ENCODE measurements around the gene SYT1.

DNA sequence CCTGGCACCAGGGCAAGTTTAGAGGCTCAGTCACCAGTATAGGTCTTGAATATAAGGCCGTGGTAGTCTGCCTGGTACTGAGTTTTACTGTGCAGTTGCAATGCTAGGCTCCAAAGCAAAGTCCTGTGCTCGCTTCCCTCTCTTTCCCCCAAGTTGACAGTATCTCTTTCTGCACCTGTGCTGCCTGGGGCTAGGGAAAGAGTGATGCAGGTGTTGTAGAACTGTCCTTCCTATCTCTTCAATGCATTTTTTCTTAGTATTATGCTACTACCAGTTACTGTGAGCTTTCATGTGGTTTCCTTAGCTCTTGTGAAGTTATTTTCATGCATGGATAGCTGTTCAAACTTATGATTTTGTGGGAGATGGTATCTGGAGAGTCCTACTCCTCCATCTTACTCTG lies 359.2 kb downstream of the SYT1 start:
- TF ChIP-seq CTCF (IDR thresholded peaks at IDR 0.05) (no peak), POLR2A (IDR thresholded peaks at IDR 0.05) (no peak)

All from uterus (tissue), 2 donors.